Astrocyte of the spinal cord (primary cell): Measurements from ENCODE around the gene ATP6V0B.

Experiments used
- DNase-seq: peaks from one replicate; pipeline ENCODE4 v3.0.0; 2011; ENCODE audit warnings: low read depth, low spot score
- H3K4me3 ChIP-seq: 2 replicates; pipeline ENCODE4 v1.5.1; 2011; ENCODE audit warnings: low read depth, mild to moderate bottlenecking, low read length, moderate library complexity
- in situ Hi-C: cut with HindIII; loops from 2 replicates; pipeline ENCODE4 v1.10.0; 2017; ENCODE audit warnings: low sequenced_read_pairs
- TF ChIP-seq, protein P1 (sequence below): IDR thresholded peaks from 2 replicates; pipeline ENCODE4 v1.5.1; 2012; ENCODE audit warnings: low read depth, mild to moderate bottlenecking, low read length, inconsistent platforms

The ATP6V0B gene

DNA sequence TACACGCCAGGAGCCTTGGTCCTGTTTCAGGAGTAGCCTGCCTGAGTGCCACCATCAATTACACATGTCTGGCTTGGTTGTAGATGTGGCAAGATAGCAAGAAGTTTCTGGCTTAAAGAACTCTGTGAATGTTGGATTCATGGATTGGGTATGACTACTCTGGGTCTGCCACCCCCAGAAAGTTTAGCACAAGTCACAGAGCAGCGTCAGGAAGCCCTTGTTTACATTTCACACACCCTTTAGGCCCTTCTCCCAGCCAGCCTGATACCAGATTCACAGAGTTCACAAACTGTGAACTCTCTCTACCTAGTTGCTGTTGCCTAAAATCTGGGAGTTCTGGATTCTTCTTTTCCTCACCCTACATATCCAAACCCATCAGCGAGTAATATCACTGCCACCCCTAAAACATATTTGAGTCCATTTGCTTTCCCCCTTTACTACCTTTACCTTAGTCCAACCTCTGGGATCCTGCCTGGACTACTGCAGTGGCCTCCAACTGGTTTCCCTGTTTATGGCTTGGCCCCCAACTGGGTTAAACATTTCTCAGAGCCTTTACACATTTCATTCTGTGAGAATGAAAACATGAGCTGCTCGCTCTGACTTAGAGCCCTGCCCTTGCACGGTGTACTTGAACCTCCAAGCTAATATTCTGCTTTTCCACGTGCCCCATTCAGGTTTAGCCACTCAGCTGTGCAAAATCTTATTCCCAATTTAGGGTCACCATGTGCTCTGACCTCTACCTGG lies 12.6 kb downstream of the ATP6V0B start:
- TF ChIP-seq, protein P1, sequence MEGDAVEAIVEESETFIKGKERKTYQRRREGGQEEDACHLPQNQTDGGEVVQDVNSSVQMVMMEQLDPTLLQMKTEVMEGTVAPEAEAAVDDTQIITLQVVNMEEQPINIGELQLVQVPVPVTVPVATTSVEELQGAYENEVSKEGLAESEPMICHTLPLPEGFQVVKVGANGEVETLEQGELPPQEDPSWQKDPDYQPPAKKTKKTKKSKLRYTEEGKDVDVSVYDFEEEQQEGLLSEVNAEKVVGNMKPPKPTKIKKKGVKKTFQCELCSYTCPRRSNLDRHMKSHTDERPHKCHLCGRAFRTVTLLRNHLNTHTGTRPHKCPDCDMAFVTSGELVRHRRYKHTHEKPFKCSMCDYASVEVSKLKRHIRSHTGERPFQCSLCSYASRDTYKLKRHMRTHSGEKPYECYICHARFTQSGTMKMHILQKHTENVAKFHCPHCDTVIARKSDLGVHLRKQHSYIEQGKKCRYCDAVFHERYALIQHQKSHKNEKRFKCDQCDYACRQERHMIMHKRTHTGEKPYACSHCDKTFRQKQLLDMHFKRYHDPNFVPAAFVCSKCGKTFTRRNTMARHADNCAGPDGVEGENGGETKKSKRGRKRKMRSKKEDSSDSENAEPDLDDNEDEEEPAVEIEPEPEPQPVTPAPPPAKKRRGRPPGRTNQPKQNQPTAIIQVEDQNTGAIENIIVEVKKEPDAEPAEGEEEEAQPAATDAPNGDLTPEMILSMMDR: no peak
- in situ Hi-C loops: no loop called here
- no peak for DNase-seq
- H3K4me3 ChIP-seq: no peak overlapping the region

DNA sequence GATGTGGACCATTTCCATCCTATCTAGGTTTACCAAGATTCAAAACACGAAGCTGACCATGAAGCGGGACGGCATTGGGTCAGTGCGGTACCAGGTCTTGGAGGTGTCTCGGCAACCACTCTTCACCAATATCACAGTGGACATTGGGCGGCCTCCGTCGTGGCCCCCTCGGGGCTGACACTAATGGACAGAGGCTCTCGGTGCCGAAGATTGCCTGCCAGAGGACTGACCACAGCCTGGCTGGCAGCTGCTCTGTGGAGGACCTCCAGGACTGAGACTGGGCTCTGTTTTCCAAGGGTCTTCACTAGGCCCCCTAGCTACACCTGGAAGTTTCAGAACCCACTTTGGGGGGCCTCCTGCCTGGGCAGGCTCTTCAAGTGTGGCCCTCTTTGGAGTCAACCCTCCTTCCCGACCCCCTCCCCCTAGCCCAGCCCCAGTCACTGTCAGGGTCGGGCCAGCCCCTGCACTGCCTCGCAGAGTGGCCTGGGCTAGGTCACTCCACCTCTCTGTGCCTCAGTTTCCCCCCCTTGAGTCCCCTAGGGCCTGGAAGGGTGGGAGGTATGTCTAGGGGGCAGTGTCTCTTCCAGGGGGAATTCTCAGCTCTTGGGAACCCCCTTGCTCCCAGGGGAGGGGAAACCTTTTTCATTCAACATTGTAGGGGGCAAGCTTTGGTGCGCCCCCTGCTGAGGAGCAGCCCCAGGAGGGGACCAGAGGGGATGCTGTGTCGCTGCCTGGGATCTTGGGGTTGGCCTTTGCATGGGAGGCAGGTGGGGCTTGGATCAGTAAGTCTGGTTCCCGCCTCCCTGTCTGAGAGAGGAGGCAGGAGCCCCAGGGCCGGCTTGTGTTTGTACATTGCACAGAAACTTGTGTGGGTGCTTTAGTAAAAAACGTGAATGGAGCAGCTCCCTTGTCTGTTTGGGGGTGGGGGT lies 15.8 kb downstream of the ATP6V0B start:
- no peak for DNase-seq
- TF ChIP-seq, protein P1: peak; percentile 14
- peak overlapping the region; percentile 63 for H3K4me3 ChIP-seq
- in situ Hi-C loops: no loop called here

DNA sequence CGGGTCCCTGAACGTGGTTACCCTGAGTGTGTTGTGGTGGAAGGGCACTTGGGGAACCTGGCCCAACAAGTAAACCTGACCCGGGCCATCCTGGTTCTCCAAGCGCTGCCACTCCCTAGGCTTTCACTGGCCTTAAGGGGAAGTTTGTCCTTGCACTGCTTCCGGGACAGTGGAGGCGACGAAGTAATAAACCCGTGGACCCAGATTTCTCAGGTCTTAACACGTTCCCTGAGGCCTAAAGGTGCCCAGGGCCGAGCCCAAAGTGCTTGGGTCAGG lies 16.4 kb downstream of the ATP6V0B start:
- peak overlapping the region; percentile 63 for H3K4me3 ChIP-seq
- in situ Hi-C loops: no loop called here
- no peak for DNase-seq
- TF ChIP-seq, protein P1: no peak

GRCh38 chr1:43991476-43992231 lies 16.9 kb downstream of the ATP6V0B start, which contains the start of gene CCDC24:
Gene CCDC24, plus strand, starts transcription at chr1:43991599. Its CDS starts 280 bp downstream, at chr1:43991879.
- in situ Hi-C loops: no loop called here
- peak; percentile 77 for DNase-seq
- TF ChIP-seq, protein P1: no peak
- H3K4me3 ChIP-seq: peak within 1 kb of the TSS; percentile 63

DNA sequence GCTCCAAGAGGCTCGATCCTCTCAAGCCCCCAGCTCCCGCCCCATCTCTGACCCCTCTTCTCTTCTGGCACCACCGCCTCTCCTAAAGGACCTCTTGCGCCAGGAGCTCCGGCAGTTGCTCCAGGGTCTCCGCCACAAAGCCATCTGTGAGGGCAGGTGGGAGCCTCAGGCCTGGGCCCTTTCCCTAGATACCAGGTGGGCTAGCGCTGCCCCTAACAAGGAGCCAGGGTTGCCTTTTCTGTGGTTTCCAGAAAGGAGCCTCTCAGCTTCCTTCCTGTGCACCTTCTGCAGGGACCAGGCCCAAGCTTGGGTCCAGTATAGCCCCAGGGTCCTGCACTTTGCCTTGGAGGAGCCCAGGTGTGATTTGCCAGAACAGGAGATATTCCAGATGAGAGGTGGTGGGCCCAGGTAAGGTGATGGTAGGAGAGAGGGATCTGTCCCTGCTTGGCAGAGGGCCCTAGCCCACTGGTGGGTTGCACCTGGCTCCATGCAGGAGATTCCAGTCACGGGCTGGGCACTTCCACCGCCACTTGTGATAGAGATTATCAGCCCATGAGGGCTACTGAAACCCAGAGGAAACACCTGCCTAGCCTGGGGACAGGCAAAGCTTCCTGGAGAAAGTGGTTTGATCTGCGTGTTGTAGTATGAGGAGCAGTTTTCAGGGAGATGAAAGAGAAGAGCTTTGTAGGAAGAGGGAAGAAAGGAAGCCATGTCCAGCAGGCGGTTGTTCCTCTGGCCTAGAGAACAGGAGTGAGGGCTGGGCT lies 17.7 kb downstream of the ATP6V0B start:
- TF ChIP-seq, protein P1: no peak
- no peak for DNase-seq
- in situ Hi-C loops: no loop called here
- H3K4me3 ChIP-seq: peak overlapping the region; percentile 63
